GM12892 (cell line): ENCODE measurements around the gene PARD3.

Source experiments
- POLR2A ChIP-seq: IDR thresholded peaks from 2 replicates; pipeline ENCODE4 v1.6.1; 2011; ENCODE audit warnings: low read depth, low read length, control low read depth
- TAF1 ChIP-seq: IDR thresholded peaks from 2 replicates; pipeline ENCODE4 v1.6.1; 2011; ENCODE audit warnings: low read depth, mild to moderate bottlenecking, control low read depth, low read length, borderline replicate concordance

DNA sequence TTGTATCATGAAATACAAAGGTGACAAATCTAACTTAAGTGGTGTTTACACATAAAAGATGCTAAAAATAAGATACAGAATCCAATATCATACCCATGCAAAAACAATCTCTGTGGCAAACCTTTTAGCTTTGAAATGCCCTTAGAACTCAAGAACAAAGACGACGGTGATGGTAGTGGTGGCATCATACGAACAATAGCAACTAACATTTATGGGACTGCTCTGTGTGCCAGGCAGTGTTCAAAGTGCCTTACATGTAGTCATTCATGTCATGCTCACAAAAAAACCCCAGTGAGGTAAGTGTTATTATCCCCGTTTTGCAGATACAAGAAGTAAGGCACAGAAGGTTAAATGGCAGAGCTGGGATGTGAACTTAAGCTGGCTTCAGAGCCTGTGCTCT, 563.9 kb downstream of the PARD3 start:
- TF ChIP-seq TAF1 (no peak), POLR2A (no peak)
